Upper lobe of left lung (tissue), 4 donors: ENCODE results near the gene JCAD.
"Not testable (repeated sequence)": the region's sequence is repeated elsewhere in the genome, so short reads cannot be mapped to it uniquely, and the experiment has no call there.

Experiments
- EP300 ChIP-seq, 4 donors: sonication (generic); formaldehyde crosslinking; IDR thresholded peaks; one replicate each; pipeline ENCODE4 v1.5.1; 2017; ENCODE audit warnings: antibody characterized with exemption in 4 of 4, control low read depth in 2 of 4
- POLR2A ChIP-seq, 4 donors: fragments of 450-650 bp; IDR thresholded peaks; one replicate each; pipeline ENCODE4 v1.5.1; 2016 to 2017; ENCODE audit warnings: antibody characterized with exemption in 4 of 4, mild to moderate bottlenecking in 2 of 4
- POLR2AphosphoS5 ChIP-seq, 2 donors: sonication (generic); formaldehyde crosslinking; IDR thresholded peaks; one replicate each; pipeline ENCODE4 v1.5.1; 2017; ENCODE audit warnings: antibody characterized with exemption in 2 of 2
- TF ChIP-seq, protein P1 (sequence below), 6 experiments: fragments of 450-650 bp in 4 of 6; fragments of 200-600 bp in 2 of 6; sonication (generic) in 2 of 6; IDR thresholded peaks; one replicate each; pipeline ENCODE4 v1.5.1; 2016 to 2019; ENCODE audit warnings: antibody characterized with exemption in 6 of 6

- TF ChIP-seq POLR2A, POLR2AphosphoS5, EP300 (IDR thresholded peaks at IDR 0.05): not testable (repeated sequence)
- TF ChIP-seq, protein P1, sequence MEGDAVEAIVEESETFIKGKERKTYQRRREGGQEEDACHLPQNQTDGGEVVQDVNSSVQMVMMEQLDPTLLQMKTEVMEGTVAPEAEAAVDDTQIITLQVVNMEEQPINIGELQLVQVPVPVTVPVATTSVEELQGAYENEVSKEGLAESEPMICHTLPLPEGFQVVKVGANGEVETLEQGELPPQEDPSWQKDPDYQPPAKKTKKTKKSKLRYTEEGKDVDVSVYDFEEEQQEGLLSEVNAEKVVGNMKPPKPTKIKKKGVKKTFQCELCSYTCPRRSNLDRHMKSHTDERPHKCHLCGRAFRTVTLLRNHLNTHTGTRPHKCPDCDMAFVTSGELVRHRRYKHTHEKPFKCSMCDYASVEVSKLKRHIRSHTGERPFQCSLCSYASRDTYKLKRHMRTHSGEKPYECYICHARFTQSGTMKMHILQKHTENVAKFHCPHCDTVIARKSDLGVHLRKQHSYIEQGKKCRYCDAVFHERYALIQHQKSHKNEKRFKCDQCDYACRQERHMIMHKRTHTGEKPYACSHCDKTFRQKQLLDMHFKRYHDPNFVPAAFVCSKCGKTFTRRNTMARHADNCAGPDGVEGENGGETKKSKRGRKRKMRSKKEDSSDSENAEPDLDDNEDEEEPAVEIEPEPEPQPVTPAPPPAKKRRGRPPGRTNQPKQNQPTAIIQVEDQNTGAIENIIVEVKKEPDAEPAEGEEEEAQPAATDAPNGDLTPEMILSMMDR (IDR thresholded peaks at IDR 0.05) = not testable (repeated sequence)
Measured at GRCh38 chr10:30099706-30100105, 40.3 kb upstream of the JCAD start.
